ENCODE results near the gene PDCL2. TPM values are rescaled to one million over a fixed set of nuclear protein-coding genes. Genes with fewer than 3 reads are reported as not detected.

The PDCL2 gene
- total RNA-seq, 1 donor from 2014 or later, result not detected

- no peak overlapping the region for H3K4me3 Mint-ChIP-seq (ENCODE audit: low read depth)
- H3K27me3 Mint-ChIP-seq, result no peaks in the 10 kb centered on the region
- DNase-seq (ENCODE audit: low spot score, unreplicated experiment), result no peak
- no peak overlapping the region for H3K27ac Mint-ChIP-seq
- H3K36me3 Mint-ChIP-seq (ENCODE audit: insufficient read depth), result peaks cover 2% of the 10 kb centered on the region
- no peaks in the 10 kb centered on the region for H3K9me3 Mint-ChIP-seq (ENCODE audit: low read depth)
- TF ChIP-seq CTCF (IDR thresholded peaks at IDR 0.05; ENCODE audit: unreplicated experiment), result no peak
- H3K4me1 Mint-ChIP-seq (ENCODE audit: low read depth), result peaks cover 12% of the 10 kb centered on the region
These were observed 51.8 kb downstream of the PDCL2 start for GRCh38 chr4:55540271-55540670.

- Mint-ChIP-seq H3K4me1 (ENCODE audit: low read depth) (peaks cover 9% of the 10 kb centered on the region), H3K36me3 (ENCODE audit: insufficient read depth) (peaks cover 2% of the 10 kb centered on the region), H3K27ac (no peak overlapping the region), H3K27me3 (no peaks in the 10 kb centered on the region), H3K9me3 (ENCODE audit: low read depth) (no peaks in the 10 kb centered on the region), H3K4me3 (ENCODE audit: low read depth) (no peak overlapping the region)
- DNase-seq (ENCODE audit: low spot score, unreplicated experiment), result no peak
- no peak for TF ChIP-seq CTCF (IDR thresholded peaks at IDR 0.05; ENCODE audit: unreplicated experiment)
These were observed 52.4 kb downstream of the PDCL2 start for GRCh38 chr4:55539658-55540057.

GRCh38 chr4:55538531-55538930 is 53.5 kb downstream of the PDCL2 start:
- no peak overlapping the region for H3K27ac Mint-ChIP-seq
- no peak for TF ChIP-seq CTCF (IDR thresholded peaks at IDR 0.05; ENCODE audit: unreplicated experiment)

GRCh38 chr4:55534306-55534705 is 57.7 kb downstream of the PDCL2 start:
- no peak for DNase-seq (ENCODE audit: low spot score, unreplicated experiment)
- Mint-ChIP-seq H3K4me1 (ENCODE audit: low read depth) (no peaks in the 10 kb centered on the region), H3K27ac (no peak overlapping the region), H3K4me3 (ENCODE audit: low read depth) (no peak overlapping the region), H3K27me3 (no peaks in the 10 kb centered on the region), H3K36me3 (ENCODE audit: insufficient read depth) (peaks cover 36% of the 10 kb centered on the region), H3K9me3 (ENCODE audit: low read depth) (peaks cover 31% of the 10 kb centered on the region)
- TF ChIP-seq CTCF (IDR thresholded peaks at IDR 0.05; ENCODE audit: unreplicated experiment), result no peak

More at GRCh38 chr4:55538531-55538930, 53.5 kb downstream of the PDCL2 start:
- peaks cover 10% of the 10 kb centered on the region for H3K36me3 Mint-ChIP-seq (ENCODE audit: insufficient read depth)
- no peak overlapping the region for H3K4me3 Mint-ChIP-seq (ENCODE audit: low read depth)
- H3K4me1 Mint-ChIP-seq (ENCODE audit: low read depth), result no peaks in the 10 kb centered on the region
- H3K9me3 Mint-ChIP-seq (ENCODE audit: low read depth), result peaks cover 8% of the 10 kb centered on the region
- no peaks in the 10 kb centered on the region for H3K27me3 Mint-ChIP-seq
- DNase-seq (ENCODE audit: low spot score, unreplicated experiment), result no peak

GRCh38 chr4:55530691-55531090 is 61.4 kb downstream of the PDCL2 start:
- DNase-seq (ENCODE audit: low spot score, unreplicated experiment), result no peak
- H3K27ac Mint-ChIP-seq, result no peak overlapping the region
- peaks cover 37% of the 10 kb centered on the region for H3K36me3 Mint-ChIP-seq (ENCODE audit: insufficient read depth)
- H3K27me3 Mint-ChIP-seq, result no peaks in the 10 kb centered on the region
- TF ChIP-seq CTCF (IDR thresholded peaks at IDR 0.05; ENCODE audit: unreplicated experiment), result no peak
- no peaks in the 10 kb centered on the region for H3K4me1 Mint-ChIP-seq (ENCODE audit: low read depth)
- H3K4me3 Mint-ChIP-seq (ENCODE audit: low read depth), result no peak overlapping the region
- peaks cover 31% of the 10 kb centered on the region for H3K9me3 Mint-ChIP-seq (ENCODE audit: low read depth)
